GM08714 (cell line): ENCODE measurements around the gene IRX2.
A peak's percentile ranks its signal among the peaks of the same experiment; 100 is the strongest.

Source experiments
- H3K4me3 ChIP-seq: fragments of 200-500 bp; sonication (Bioruptor generic); 2 replicates; pipeline ENCODE4 v1.5.1; 2014; ENCODE audit warnings: mild to moderate bottlenecking, low read length, inconsistent platforms
- ZNF274 ChIP-seq: IDR thresholded peaks from 2 replicates; pipeline ENCODE4 v1.6.1; 2012; ENCODE audit warnings: mild to moderate bottlenecking, low read depth, low read length

The IRX2 gene

GRCh38 chr5:2740876-2741555, 10.5 kb downstream of the IRX2 start:
- no peak for TF ChIP-seq ZNF274
- H3K4me3 ChIP-seq, result no peak overlapping the region

- no peak for TF ChIP-seq ZNF274
- no peak overlapping the region; the same call in 1 of the 2 replicates for H3K4me3 ChIP-seq
Observed at GRCh38 chr5:2740051-2740875, 11.2 kb downstream of the IRX2 start.

- TF ChIP-seq ZNF274, result no peak
Observed at GRCh38 chr5:2739360-2740050, 12.0 kb downstream of the IRX2 start.

GRCh38 chr5:2738700-2739359, 12.6 kb downstream of the IRX2 start:
- H3K4me3 ChIP-seq, result peak overlapping the region; percentile 15; the same call in 1 of the 2 replicates
- no peak for TF ChIP-seq ZNF274

More at GRCh38 chr5:2739360-2740050, 12.0 kb downstream of the IRX2 start:
- peak overlapping the region; percentile 15; the same call in 1 of the 2 replicates for H3K4me3 ChIP-seq

- no peak overlapping the region for H3K4me3 ChIP-seq
- TF ChIP-seq ZNF274, result no peak
Observed at GRCh38 chr5:2738156-2738699, 13.2 kb downstream of the IRX2 start.

GRCh38 chr5:2737273-2738155, 14.0 kb downstream of the IRX2 start:
- H3K4me3 ChIP-seq, result no peak overlapping the region

GRCh38 chr5:2736872-2737271, 14.6 kb downstream of the IRX2 start:
- H3K4me3 ChIP-seq, result no peak overlapping the region
- no peak for TF ChIP-seq ZNF274

More at GRCh38 chr5:2737273-2738155, 14.0 kb downstream of the IRX2 start:
- no peak for TF ChIP-seq ZNF274

GRCh38 chr5:2735996-2736395, 15.5 kb downstream of the IRX2 start:
- TF ChIP-seq ZNF274, result no peak
- no peak overlapping the region for H3K4me3 ChIP-seq

- TF ChIP-seq ZNF274, result no peak
- no peak overlapping the region for H3K4me3 ChIP-seq
Observed at GRCh38 chr5:2732850-2733249, 18.6 kb downstream of the IRX2 start.

GRCh38 chr5:2732004-2732403, 19.5 kb downstream of the IRX2 start:
- no peak for TF ChIP-seq ZNF274
- H3K4me3 ChIP-seq, result no peak overlapping the region

- TF ChIP-seq ZNF274, result no peak
- no peak overlapping the region for H3K4me3 ChIP-seq
Observed at GRCh38 chr5:2729189-2729588, 22.3 kb downstream of the IRX2 start.

GRCh38 chr5:2727550-2727949, 23.9 kb downstream of the IRX2 start:
- H3K4me3 ChIP-seq, result no peak overlapping the region
- TF ChIP-seq ZNF274, result no peak
